ENCODE data around the gene RDH8.
A peak's percentile ranks its signal among the peaks of the same experiment; 100 is the strongest.

The RDH8 gene

GRCh38 chr19:10061717-10062310, 48.5 kb downstream of the RDH8 start:
- no peaks in the 10 kb centered on the region for H3K36me3 ChIP-seq (ENCODE audit: control insufficient read depth in 2 of 2, insufficient read depth in 1 of 2, low read length in 2 of 2)
- CTCF ChIA-PET, result no interaction called here

GRCh38 chr19:10068205-10068604, 54.9 kb downstream of the RDH8 start:
- no peak for TF ChIP-seq ZNF16 (tag by site-specific recombination; IDR thresholded peaks at IDR 0.05; ENCODE audit: low read depth)
- TF ChIP-seq ZNF792 (tag by site-specific recombination; IDR thresholded peaks at IDR 0.05), result no peak
- no peak for TF ChIP-seq ZNF23 (tag by site-specific recombination; IDR thresholded peaks at IDR 0.05; ENCODE audit: borderline replicate concordance)
- TF ChIP-seq ZNF266 (tag by site-specific recombination; IDR thresholded peaks at IDR 0.05; ENCODE audit: low read depth), result no peak
- no peak for TF ChIP-seq ZXDB (tag by site-specific recombination; IDR thresholded peaks at IDR 0.05)
- no peak for TF ChIP-seq ZNF621 (tag by site-specific recombination; IDR thresholded peaks at IDR 0.05)
- Histone ChIP-seq H3K9me3 (ENCODE audit: control insufficient read depth, insufficient read depth, low read depth, low read length) (no peaks in the 10 kb centered on the region), H3K27ac (ENCODE audit: extremely low read depth, low read depth, low read length) (no peak overlapping the region), H3K4me1 (ENCODE audit: control insufficient read depth, insufficient read depth, low read length) (no peaks in the 10 kb centered on the region), H3K4me3 (ENCODE audit: low read depth, low read length) (no peak overlapping the region), H3K36me3 (ENCODE audit: control insufficient read depth in 2 of 2, insufficient read depth in 1 of 2, low read length in 2 of 2) (no peaks in the 10 kb centered on the region)
- CTCF ChIA-PET, result interaction anchor here (0.6 kb wide), 1 partner anchor 195 kb away, joined by 3 read pairs; no protein-coding TSS in a partner anchor
- POLR2A ChIA-PET, result no interaction called here

More at GRCh38 chr19:10061717-10062310, 48.5 kb downstream of the RDH8 start:
- Histone ChIP-seq H3K4me1 (ENCODE audit: control insufficient read depth, insufficient read depth, low read length) (no peaks in the 10 kb centered on the region), H3K27ac (ENCODE audit: extremely low read depth, low read depth, low read length) (no peak overlapping the region), H3K9me3 (ENCODE audit: control insufficient read depth, insufficient read depth, low read depth, low read length) (no peaks in the 10 kb centered on the region), H3K4me3 (ENCODE audit: low read depth, low read length) (no peak overlapping the region)
- POLR2A ChIA-PET, result no interaction called here
- TF ChIP-seq REST (tag by site-specific recombination; IDR thresholded peaks at IDR 0.05) (peak; percentile 97), ZNF776 (tag by site-specific recombination; IDR thresholded peaks at IDR 0.05; ENCODE audit: borderline replicate concordance) (no peak)

DNA sequence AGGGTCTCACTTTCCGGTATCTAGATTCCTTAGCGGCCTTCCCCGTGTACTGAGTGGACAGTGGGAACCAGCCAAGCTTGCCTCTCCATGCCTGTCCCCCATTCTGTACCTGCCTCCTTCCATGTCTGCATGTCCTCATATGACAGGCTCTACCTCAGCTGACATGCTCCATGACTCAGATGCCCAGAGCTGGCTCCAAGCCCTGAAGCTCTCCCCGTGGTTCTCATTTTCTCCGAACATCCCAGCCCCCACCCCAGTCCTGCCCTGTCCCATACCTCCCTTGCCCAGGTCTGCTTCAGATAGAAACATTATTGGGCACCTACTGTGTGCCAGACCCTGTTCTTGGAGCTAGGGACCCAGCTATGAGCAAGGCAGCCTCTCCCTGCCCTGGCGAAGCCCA, 55.8 kb downstream of the RDH8 start:
- Histone ChIP-seq H3K27ac (ENCODE audit: extremely low read depth, low read depth, low read length) (no peak overlapping the region), H3K36me3 (ENCODE audit: control insufficient read depth in 2 of 2, insufficient read depth in 1 of 2, low read length in 2 of 2) (no peaks in the 10 kb centered on the region), H3K9me3 (ENCODE audit: control insufficient read depth, insufficient read depth, low read depth, low read length) (no peaks in the 10 kb centered on the region), H3K4me3 (ENCODE audit: low read depth, low read length) (no peak overlapping the region), H3K4me1 (ENCODE audit: control insufficient read depth, insufficient read depth, low read length) (no peaks in the 10 kb centered on the region)
- ChIA-PET CTCF (interaction anchor here (0.6 kb wide), 1 partner anchor 196 kb away, joined by 3 read pairs; no protein-coding TSS in a partner anchor), POLR2A (no interaction called here)
- TF ChIP-seq, protein P1, sequence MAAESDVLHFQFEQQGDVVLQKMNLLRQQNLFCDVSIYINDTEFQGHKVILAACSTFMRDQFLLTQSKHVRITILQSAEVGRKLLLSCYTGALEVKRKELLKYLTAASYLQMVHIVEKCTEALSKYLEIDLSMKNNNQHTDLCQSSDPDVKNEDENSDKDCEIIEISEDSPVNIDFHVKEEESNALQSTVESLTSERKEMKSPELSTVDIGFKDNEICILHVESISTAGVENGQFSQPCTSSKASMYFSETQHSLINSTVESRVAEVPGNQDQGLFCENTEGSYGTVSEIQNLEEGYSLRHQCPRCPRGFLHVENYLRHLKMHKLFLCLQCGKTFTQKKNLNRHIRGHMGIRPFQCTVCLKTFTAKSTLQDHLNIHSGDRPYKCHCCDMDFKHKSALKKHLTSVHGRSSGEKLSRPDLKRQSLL (tag by site-specific recombination; IDR thresholded peaks at IDR 0.05), result no peak
- no peak for TF ChIP-seq ZNF768 (tag by site-specific recombination; IDR thresholded peaks at IDR 0.05)
- no peak for TF ChIP-seq ATF2 (tag by site-specific recombination; IDR thresholded peaks at IDR 0.05; ENCODE audit: low read depth)
- no peak for TF ChIP-seq ZNF530 (tag by site-specific recombination; IDR thresholded peaks at IDR 0.05; ENCODE audit: low read depth)
- TF ChIP-seq SP7 (tag by site-specific recombination; IDR thresholded peaks at IDR 0.05), result no peak
- TF ChIP-seq ZNF544 (tag by site-specific recombination; IDR thresholded peaks at IDR 0.05), result no peak
- no peak for TF ChIP-seq ZNF202 (tag by site-specific recombination; IDR thresholded peaks at IDR 0.05; ENCODE audit: borderline replicate concordance)
- no peak for TF ChIP-seq ZNF571 (tag by site-specific recombination; IDR thresholded peaks at IDR 0.05)
- no peak for TF ChIP-seq ZNF558 (tag by site-specific recombination; IDR thresholded peaks at IDR 0.05)
- no peak for TF ChIP-seq ZNF184 (tag by site-specific recombination; IDR thresholded peaks at IDR 0.05)
- no peak for TF ChIP-seq ZBTB20 (tag by site-specific recombination; IDR thresholded peaks at IDR 0.05)
- no peak for TF ChIP-seq MYNN (tag by site-specific recombination; IDR thresholded peaks at IDR 0.05; ENCODE audit: borderline replicate concordance)
- no peak for TF ChIP-seq ZFP3 (tag by site-specific recombination; IDR thresholded peaks at IDR 0.05; ENCODE audit: low read depth)
- TF ChIP-seq ZNF521 (tag by site-specific recombination; IDR thresholded peaks at IDR 0.05), result no peak
- no peak for TF ChIP-seq ZNF114 (tag by site-specific recombination; IDR thresholded peaks at IDR 0.05)
- TF ChIP-seq, protein P2, sequence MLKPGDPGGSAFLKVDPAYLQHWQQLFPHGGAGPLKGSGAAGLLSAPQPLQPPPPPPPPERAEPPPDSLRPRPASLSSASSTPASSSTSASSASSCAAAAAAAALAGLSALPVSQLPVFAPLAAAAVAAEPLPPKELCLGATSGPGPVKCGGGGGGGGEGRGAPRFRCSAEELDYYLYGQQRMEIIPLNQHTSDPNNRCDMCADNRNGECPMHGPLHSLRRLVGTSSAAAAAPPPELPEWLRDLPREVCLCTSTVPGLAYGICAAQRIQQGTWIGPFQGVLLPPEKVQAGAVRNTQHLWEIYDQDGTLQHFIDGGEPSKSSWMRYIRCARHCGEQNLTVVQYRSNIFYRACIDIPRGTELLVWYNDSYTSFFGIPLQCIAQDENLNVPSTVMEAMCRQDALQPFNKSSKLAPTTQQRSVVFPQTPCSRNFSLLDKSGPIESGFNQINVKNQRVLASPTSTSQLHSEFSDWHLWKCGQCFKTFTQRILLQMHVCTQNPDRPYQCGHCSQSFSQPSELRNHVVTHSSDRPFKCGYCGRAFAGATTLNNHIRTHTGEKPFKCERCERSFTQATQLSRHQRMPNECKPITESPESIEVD (tag by site-specific recombination; IDR thresholded peaks at IDR 0.05), result no peak
- no peak for TF ChIP-seq MEIS1 (CRISPR knock-in tag; IDR thresholded peaks at IDR 0.05; ENCODE audit: borderline replicate concordance)
